ENCODE data around the gene SERGEF. TPM values are rescaled to one million over a fixed set of nuclear protein-coding genes. Genes with fewer than 3 reads are reported as not detected.

SERGEF gene
- total RNA-seq, result 34.4 and 37.9 TPM in 2 replicates

DNA sequence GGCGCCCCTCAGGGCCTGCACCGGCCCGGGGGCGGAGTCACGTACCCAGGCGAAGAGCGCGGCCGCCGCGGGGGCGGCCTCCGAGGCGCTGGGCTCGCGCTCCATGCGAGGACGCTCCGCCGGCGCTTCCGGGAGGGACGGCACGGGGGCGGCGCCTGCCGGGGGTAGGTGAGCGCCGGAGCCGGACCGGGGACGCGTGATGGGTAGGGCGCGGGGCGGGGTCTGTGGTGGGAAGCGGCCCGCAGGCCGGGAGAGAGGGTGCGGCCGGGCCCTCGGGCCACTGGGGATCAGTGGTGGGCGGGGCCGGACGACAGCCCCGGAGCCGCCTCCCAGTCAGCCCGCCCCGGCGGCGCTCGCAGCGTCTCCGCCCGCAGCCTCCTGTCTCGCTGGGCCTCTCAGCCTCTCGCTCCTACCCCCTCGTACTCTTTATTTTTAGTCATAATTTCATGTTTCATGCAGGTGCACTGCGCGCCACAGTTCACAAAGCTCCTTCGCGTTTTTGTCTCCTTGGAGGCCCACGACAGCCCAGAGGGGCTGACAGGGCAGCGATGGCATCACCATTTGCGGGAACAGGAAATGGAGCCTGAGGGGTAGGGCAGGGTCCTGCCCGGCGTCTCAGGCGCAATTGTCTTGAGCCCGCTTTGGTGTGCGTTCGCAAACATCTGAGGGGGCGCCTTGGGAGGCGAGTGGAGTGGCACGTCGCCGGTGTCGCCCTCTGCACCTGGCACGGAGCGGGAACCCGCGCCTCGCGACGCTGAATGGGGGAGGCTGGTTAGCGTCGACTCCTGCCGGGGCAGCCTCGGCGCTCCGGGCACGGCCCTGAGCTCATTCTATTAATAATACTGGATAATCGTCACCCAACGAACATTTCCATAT lies at the start of gene SERGEF:
TSS of gene SERGEF (minus strand) at position 142 of the 876 bp plus-strand sequence. CDS start at position 105, 37 bp downstream.

DNA sequence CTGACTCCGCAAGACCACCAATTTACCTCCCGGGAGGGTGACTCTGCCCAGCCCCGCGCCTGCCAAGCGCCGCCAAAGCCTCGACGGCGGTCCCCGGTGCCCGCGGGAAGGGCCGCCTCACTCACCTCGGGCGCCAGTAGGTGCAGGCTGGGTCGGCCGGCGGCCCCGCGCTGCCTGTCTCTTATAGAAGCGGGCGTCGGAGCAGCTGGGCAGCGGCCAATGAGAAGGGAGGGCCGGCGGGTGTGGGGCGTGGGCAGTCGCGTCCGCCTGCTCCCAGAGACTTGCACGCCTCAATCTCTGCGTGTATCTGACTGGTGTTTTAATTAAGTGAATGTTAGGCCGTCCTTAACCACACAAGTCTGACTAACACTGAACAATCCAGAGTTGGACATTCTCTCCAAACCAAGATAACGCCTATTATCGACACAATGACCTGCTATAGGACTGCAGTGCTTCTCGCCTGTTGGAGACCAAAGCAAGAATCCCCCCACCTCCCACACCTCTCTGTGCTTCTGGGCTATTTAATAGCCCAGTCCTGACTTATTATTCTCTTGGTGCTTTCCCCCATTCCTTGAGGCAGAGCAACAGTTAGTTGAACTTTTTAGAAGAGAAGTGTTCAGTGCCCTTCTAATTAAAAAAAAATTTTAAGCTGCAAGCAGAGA lies 33.4 kb upstream of the SERGEF start, which contains the start of gene TPH1:
TSS of gene TPH1 (minus strand) at position 154 of the 662 bp plus-strand sequence. CDS start 5,507 bp downstream, outside the sequence.

Other genes starting within 250 kb of the SERGEF start
- under 0.01 and 0.12 TPM in 2 replicates for gene TPH1, start 33.2 kb upstream of the SERGEF start, total RNA-seq
- 10.0 and 11.9 TPM in 2 replicates for gene SAAL1, start 93.0 kb upstream of the SERGEF start, total RNA-seq
- not detected in 2 replicates for gene MRGPRX3, start 119.5 kb upstream of the SERGEF start, total RNA-seq
- gene MRGPRX4, start 159.8 kb upstream of the SERGEF start, total RNA-seq, result not detected in 2 replicates
- not detected in 2 replicates for gene SAA4, start 223.8 kb upstream of the SERGEF start, total RNA-seq
- not detected in 2 replicates for gene SAA2, start 235.6 kb upstream of the SERGEF start, total RNA-seq